HCT116 (cell line): ENCODE data around the gene ARHGEF19. TPM values are rescaled to one million over a fixed set of nuclear protein-coding genes. Genes with fewer than 3 reads are reported as not detected.

Experiments
- ATAC-seq: fragments of 200-7000 bp; cut with Tn5 transposase; 2 replicates; pipeline ENCODE4 v1.9.1; 2020; ENCODE audit warnings: mild to moderate bottlenecking, moderate library complexity
- BruUV-seq: library from RNA; stranded (reverse); fragments of 400-500 nt; replicated peaks from 2 replicates; lab custom pipeline; 2021; lab: Mats Ljungman, UMichigan
- CTCF ChIA-PET: fragments of 300-600 bp; sonication (Branson Sonifier 250); formaldehyde crosslinking; loops from one replicate; lab custom pipeline; 2021; ENCODE audit warnings: antibody characterized with exemption; lab: Charles Lee
- POLR2A ChIA-PET: fragments of 300-600, 350-600 bp; sonication (Branson Sonifier 250); formaldehyde crosslinking; loops from one replicate; lab custom pipeline; 2021; ENCODE audit warnings: antibody characterized with exemption; lab: Charles Lee
- RAD21 ChIA-PET, 2 experiments: fragments of 300-600 bp; sonication (Branson Sonifier 250); formaldehyde crosslinking; loops; one replicate each; lab custom pipeline; 2023; ENCODE audit warnings: low total read pairs in 2 of 2; ENCODE audit not compliant: uncharacterized antibody in 2 of 2, unreplicated experiment in 2 of 2, low non-redundant PET in 1 of 2; lab: Charles Lee
- DNase-seq: peaks from one replicate; pipeline ENCODE4 v3.0.0-alpha.2; 2010; ENCODE audit warnings: low read depth, low spot score
- H2AFZ ChIP-seq: fragments of 200-600 bp; shearing (Covaris generic), sonication (generic); 2 replicates; pipeline ENCODE4 v1.6.1; 2017; ENCODE audit warnings: low read depth, mixed run types, mixed read lengths, antibody characterized with exemption, low read length; ENCODE audit not compliant: poor library complexity, severe bottlenecking
- H3K27ac ChIP-seq: 2 replicates; pipeline ENCODE4 v1.5.1; 2012; ENCODE audit warnings: low read depth, low read length
- H3K27me3 ChIP-seq: fragments of 200-600 bp; sonication (generic); 2 replicates; pipeline ENCODE4 v1.6.1; 2016; ENCODE audit warnings: mixed run types, low read length, mixed read lengths; ENCODE audit not compliant: insufficient read depth
- H3K36me3 ChIP-seq, 2 experiments: fragments of 200-500 bp in 1 of 2; fragments of 200-600 bp in 1 of 2; sonication (Bioruptor generic) in 1 of 2; sonication (generic) in 1 of 2; 2 replicates each; pipeline versions ENCODE4 v1.5.1 to v1.6.1; 2014 to 2016; ENCODE audit warnings: low read length in 2 of 2, inconsistent platforms in 1 of 2, mixed read lengths in 1 of 2, mixed run types in 1 of 2; ENCODE audit not compliant: insufficient read depth in 2 of 2, control insufficient read depth in 1 of 2
- H3K4me1 ChIP-seq, 2 experiments: fragments of 200-600 bp in 1 of 2; sonication (generic) in 1 of 2; 2 replicates each; pipeline versions ENCODE4 v1.5.1 to v1.6.1; 2012 to 2017; ENCODE audit warnings: low read length in 2 of 2, inconsistent platforms in 1 of 2, mild to moderate bottlenecking in 1 of 2, mixed read lengths in 1 of 2, mixed run types in 1 of 2, moderate library complexity in 1 of 2; ENCODE audit not compliant: insufficient read depth in 2 of 2, control insufficient read depth in 1 of 2
- H3K4me2 ChIP-seq: fragments of 200-600 bp; sonication (generic); 2 replicates; pipeline ENCODE4 v1.6.1; 2017; ENCODE audit warnings: mixed run types, low read length, mixed read lengths
- H3K4me3 ChIP-seq, 2 experiments: fragments of 200-600 bp in 1 of 2; sonication (generic) in 1 of 2; replicated peaks in 1 of 2; 2 replicates each; pipeline ENCODE4 v1.5.1; 2011 to 2016; ENCODE audit warnings: low read length in 2 of 2, control low read depth in 1 of 2, low read depth in 1 of 2, mild to moderate bottlenecking in 1 of 2, mixed read lengths in 1 of 2, mixed run types in 1 of 2
- H3K79me2 ChIP-seq: fragments of 200-600 bp; sonication (generic); 2 replicates; pipeline ENCODE4 v1.6.1; 2017; ENCODE audit warnings: mild to moderate bottlenecking, mixed run types, low read length, moderate library complexity, mixed read lengths; ENCODE audit not compliant: insufficient read depth
- H3K9ac ChIP-seq: fragments of 200-600 bp; sonication (generic); 2 replicates; pipeline ENCODE4 v1.6.1; 2016; ENCODE audit warnings: low read length, mixed read lengths
- H3K9me2 ChIP-seq: fragments of 200-600 bp; sonication (generic), shearing (Covaris generic); 2 replicates; pipeline ENCODE4 v1.6.1; 2017; ENCODE audit warnings: mixed run types, mild to moderate bottlenecking, moderate library complexity; ENCODE audit not compliant: insufficient read depth
- H3K9me3 ChIP-seq, 2 experiments: fragments of 200-500 bp in 1 of 2; fragments of 200-600 bp in 1 of 2; sonication (Bioruptor generic) in 1 of 2; sonication (generic) in 1 of 2; 2 replicates each; pipeline ENCODE4 v1.6.1; 2014 to 2017; ENCODE audit warnings: low read length in 2 of 2, mixed read lengths in 2 of 2, inconsistent platforms in 1 of 2, low read depth in 1 of 2, mild to moderate bottlenecking in 1 of 2, mixed run types in 1 of 2, moderate library complexity in 1 of 2; ENCODE audit not compliant: control insufficient read depth in 1 of 2, insufficient read depth in 1 of 2
- H4K20me1 ChIP-seq: fragments of 200-600 bp; sonication (generic), shearing (Covaris generic); 2 replicates; pipeline ENCODE4 v1.6.1; 2017; ENCODE audit warnings: mixed run types, mild to moderate bottlenecking, moderate library complexity; ENCODE audit not compliant: insufficient read depth
- ATF3 ChIP-seq: IDR thresholded peaks from 2 replicates; pipeline ENCODE4 v1.6.1; 2012
- EZH2 ChIP-seq: fragments of 200-600 bp; sonication (generic); IDR thresholded peaks from 2 replicates; pipeline ENCODE4 v1.6.1; 2017; ENCODE audit warnings: antibody characterized with exemption, mixed run types
- EZH2phosphoT487 ChIP-seq: fragments of 200-600 bp; IDR thresholded peaks from 2 replicates; pipeline ENCODE4 v1.6.1; 2018; ENCODE audit warnings: antibody characterized with exemption, borderline replicate concordance
- FOSL1 ChIP-seq: IDR thresholded peaks from 2 replicates; pipeline ENCODE4 v1.6.1; 2012; ENCODE audit warnings: low read depth
- JUND ChIP-seq: IDR thresholded peaks from 2 replicates; pipeline ENCODE4 v1.6.1; 2012
- MAX ChIP-seq: IDR thresholded peaks from 2 replicates; pipeline ENCODE4 v1.6.1; 2012
- POLR2A ChIP-seq: IDR thresholded peaks from 2 replicates; pipeline ENCODE4 v1.7.0; 2011; ENCODE audit warnings: borderline replicate concordance; ENCODE audit not compliant: insufficient read depth, insufficient read length; ENCODE audit errors: extremely low read depth
- POLR2AphosphoS5 ChIP-seq: IDR thresholded peaks from 2 replicates; pipeline ENCODE4 v1.6.1; 2011; ENCODE audit warnings: mild to moderate bottlenecking, low read depth, low read length, moderate library complexity
- RAD21 ChIP-seq: IDR thresholded peaks from 2 replicates; pipeline ENCODE4 v1.6.1; 2012; ENCODE audit warnings: low read depth, mild to moderate bottlenecking
- SIN3A ChIP-seq: IDR thresholded peaks from 2 replicates; pipeline ENCODE4 v1.6.1; 2012; ENCODE audit warnings: low read depth
- SP1 ChIP-seq: IDR thresholded peaks from 2 replicates; pipeline ENCODE4 v1.6.1; 2012; ENCODE audit warnings: low read depth
- SRF ChIP-seq: IDR thresholded peaks from 2 replicates; pipeline ENCODE4 v1.6.1; 2012; ENCODE audit warnings: low read depth
- YY1 ChIP-seq: IDR thresholded peaks from 2 replicates; pipeline ENCODE4 v1.6.1; 2011; ENCODE audit warnings: low read length, low read depth, moderate library complexity, mild to moderate bottlenecking; ENCODE audit not compliant: insufficient replicate concordance; ENCODE audit errors: extremely low read depth
- ZBTB33 ChIP-seq: IDR thresholded peaks from 2 replicates; pipeline ENCODE4 v1.6.1; 2011; ENCODE audit warnings: mild to moderate bottlenecking, low read length, moderate library complexity; ENCODE audit not compliant: insufficient replicate concordance; ENCODE audit errors: extremely low read depth
- ZFX ChIP-seq: fragments of 450-650 bp; IDR thresholded peaks from 2 replicates; pipeline ENCODE4 v1.6.1; 2017
- ZNF274 ChIP-seq: fragments of 200-500 bp; sonication (Bioruptor generic); IDR thresholded peaks from 2 replicates; pipeline ENCODE4 v1.6.1; 2014; ENCODE audit warnings: mild to moderate bottlenecking, low read depth, low read length, inconsistent platforms
- intact Hi-C: fragments of 100-400 bp; cut with micrococcal nuclease; formaldehyde crosslinking; loops from 2 replicates; pipeline ENCODE4 v1.10.0; 2022
- total RNA-seq: library from RNA; stranded (reverse); gene quantifications from one replicate; pipeline ENCODE4 v1.2.1, GENCODE V29; 2021; ENCODE audit not compliant: unreplicated experiment
- TF ChIP-seq, protein P1 (sequence below): IDR thresholded peaks from 2 replicates; pipeline ENCODE4 v1.6.1; 2012; ENCODE audit warnings: low read depth

Gene ARHGEF19
- total RNA-seq, 1 experiment from 2014 or later: 59.7 TPM

DNA sequence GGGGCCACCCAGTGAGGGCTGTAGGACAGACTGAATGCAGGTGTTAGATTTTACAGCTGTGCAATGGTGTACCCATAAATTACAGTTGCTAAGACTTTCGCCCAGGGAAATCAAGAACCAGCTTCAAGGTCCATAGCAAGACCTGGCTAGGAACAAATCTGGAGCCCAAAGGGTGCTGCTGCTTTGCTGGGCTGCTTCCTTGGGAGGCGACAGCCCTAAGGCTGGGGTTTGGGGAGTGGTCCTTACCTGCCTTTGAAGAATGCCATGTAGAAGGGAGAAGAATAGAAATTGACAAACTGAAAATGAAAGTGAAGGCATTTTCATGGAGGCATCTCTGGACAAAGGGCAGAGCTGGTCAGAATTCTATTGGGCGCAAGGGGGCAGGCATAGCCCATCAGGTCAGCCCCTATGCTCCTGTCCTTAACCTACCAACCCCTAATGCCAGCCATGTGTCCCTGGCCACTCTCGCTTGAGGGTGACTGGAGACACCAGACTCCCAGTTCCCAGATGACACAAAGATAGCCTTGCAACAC lies 7.6 kb upstream of the ARHGEF19 start:
- Histone ChIP-seq H3K36me3 (no peaks in the 10 kb centered on the region), H3K4me2 (no peak overlapping the region), H3K4me3 (no peak overlapping the region), H3K9me3 (no peaks in the 10 kb centered on the region), H2AFZ (no peak overlapping the region), H3K9ac (no peak overlapping the region), H3K27me3 (no peaks in the 10 kb centered on the region), H3K4me1 (peaks cover 14 to 25% of the 10 kb centered on the region in 2 experiments), H3K9me2 (no peaks in the 10 kb centered on the region), H3K27ac (no peak overlapping the region), H4K20me1 (no peaks in the 10 kb centered on the region), H3K79me2 (no peaks in the 10 kb centered on the region)
- ChIA-PET RAD21 (no interaction called here), POLR2A (no interaction called here), CTCF (no interaction called here)
- TF ChIP-seq YY1: no peak
- no peak for TF ChIP-seq SIN3A
- no peak for TF ChIP-seq ZNF274
- TF ChIP-seq FOSL1: no peak
- no peak for TF ChIP-seq EZH2phosphoT487
- no peak for TF ChIP-seq JUND
- TF ChIP-seq SRF: no peak
- no peak for TF ChIP-seq SP1
- no peak for TF ChIP-seq ATF3
- no peak for TF ChIP-seq ZFX
- TF ChIP-seq, protein P1, sequence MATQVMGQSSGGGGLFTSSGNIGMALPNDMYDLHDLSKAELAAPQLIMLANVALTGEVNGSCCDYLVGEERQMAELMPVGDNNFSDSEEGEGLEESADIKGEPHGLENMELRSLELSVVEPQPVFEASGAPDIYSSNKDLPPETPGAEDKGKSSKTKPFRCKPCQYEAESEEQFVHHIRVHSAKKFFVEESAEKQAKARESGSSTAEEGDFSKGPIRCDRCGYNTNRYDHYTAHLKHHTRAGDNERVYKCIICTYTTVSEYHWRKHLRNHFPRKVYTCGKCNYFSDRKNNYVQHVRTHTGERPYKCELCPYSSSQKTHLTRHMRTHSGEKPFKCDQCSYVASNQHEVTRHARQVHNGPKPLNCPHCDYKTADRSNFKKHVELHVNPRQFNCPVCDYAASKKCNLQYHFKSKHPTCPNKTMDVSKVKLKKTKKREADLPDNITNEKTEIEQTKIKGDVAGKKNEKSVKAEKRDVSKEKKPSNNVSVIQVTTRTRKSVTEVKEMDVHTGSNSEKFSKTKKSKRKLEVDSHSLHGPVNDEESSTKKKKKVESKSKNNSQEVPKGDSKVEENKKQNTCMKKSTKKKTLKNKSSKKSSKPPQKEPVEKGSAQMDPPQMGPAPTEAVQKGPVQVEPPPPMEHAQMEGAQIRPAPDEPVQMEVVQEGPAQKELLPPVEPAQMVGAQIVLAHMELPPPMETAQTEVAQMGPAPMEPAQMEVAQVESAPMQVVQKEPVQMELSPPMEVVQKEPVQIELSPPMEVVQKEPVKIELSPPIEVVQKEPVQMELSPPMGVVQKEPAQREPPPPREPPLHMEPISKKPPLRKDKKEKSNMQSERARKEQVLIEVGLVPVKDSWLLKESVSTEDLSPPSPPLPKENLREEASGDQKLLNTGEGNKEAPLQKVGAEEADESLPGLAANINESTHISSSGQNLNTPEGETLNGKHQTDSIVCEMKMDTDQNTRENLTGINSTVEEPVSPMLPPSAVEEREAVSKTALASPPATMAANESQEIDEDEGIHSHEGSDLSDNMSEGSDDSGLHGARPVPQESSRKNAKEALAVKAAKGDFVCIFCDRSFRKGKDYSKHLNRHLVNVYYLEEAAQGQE: no peak
- TF ChIP-seq POLR2AphosphoS5: no peak
- no peak for TF ChIP-seq RAD21
- no peak for TF ChIP-seq POLR2A
- no peak for TF ChIP-seq MAX
- TF ChIP-seq EZH2: no peak
- TF ChIP-seq ZBTB33: no peak
- DNase-seq (no peak), ATAC-seq (no peak)
- intact Hi-C loops: no loop called here
- BruUV-seq: no TSS peak
